Measurements from ENCODE around the gene GDAP2. TPM values are rescaled to one million over a fixed set of nuclear protein-coding genes. Genes with fewer than 3 reads are reported as not detected.

GDAP2 gene
- polyA plus RNA-seq, 2 donors = 2.5 to 4.3 TPM

GRCh38 chr1:117886101-117886795 is 43.2 kb downstream of the GDAP2 start:
- Histone ChIP-seq H3K27ac (ENCODE audit: low read depth in 2 of 2, low read length in 1 of 2) (no peak overlapping the region), H3K4me3 (ENCODE audit: low read depth in 1 of 2, low read length in 2 of 2) (no peak overlapping the region), H3K36me3 (ENCODE audit: control insufficient read depth in 2 of 2, insufficient read depth in 2 of 2, low read length in 1 of 2) (no peaks in the 10 kb centered on the region), H3K4me1 (ENCODE audit: control insufficient read depth in 2 of 2, insufficient read depth in 2 of 2, low read length in 1 of 2) (no peaks in the 10 kb centered on the region), H3K27me3 (ENCODE audit: control insufficient read depth in 1 of 2, insufficient read depth in 2 of 2, low read length in 2 of 2) (no peaks in the 10 kb centered on the region), H3K9me3 (ENCODE audit: control insufficient read depth in 2 of 2, insufficient read depth in 1 of 2, low read depth in 1 of 2, low read length in 1 of 2) (no peaks in the 10 kb centered on the region)
- WGBS, 2 donors = 76 to 78% methylated on average over 2 of the region's 2 CpGs

DNA sequence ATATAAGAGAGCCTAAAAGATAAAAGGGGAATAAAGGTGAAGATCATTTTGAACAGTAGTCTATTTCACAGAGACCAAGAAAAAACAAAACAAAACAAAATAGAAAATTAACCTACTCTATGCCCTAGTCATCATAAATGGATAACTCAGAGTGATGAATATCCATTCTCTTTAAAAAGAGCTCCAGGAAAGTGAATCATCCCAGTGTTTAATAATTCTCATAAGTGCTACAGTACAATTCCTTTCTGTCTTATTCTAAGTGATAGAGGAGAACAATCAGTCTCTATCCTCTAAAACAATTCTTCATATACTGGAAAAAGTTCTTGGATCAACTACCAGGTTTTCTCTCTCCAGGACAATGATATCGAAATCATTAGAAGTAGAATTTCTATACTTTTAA is 45.8 kb downstream of the GDAP2 start:
- H3K36me3 ChIP-seq (ENCODE audit: control insufficient read depth in 2 of 2, insufficient read depth in 2 of 2, low read length in 1 of 2) = peaks cover 5% of the 10 kb centered on the region in 2 donors
- H3K27me3 ChIP-seq (ENCODE audit: control insufficient read depth in 1 of 2, insufficient read depth in 2 of 2, low read length in 2 of 2) = no peaks in the 10 kb centered on the region
- 98 to 100% methylated on average over 1 of the region's 1 CpG for WGBS, 2 donors
- no peaks in the 10 kb centered on the region for H3K9me3 ChIP-seq (ENCODE audit: control insufficient read depth in 2 of 2, insufficient read depth in 1 of 2, low read depth in 1 of 2, low read length in 1 of 2)
- no peak overlapping the region for H3K4me3 ChIP-seq (ENCODE audit: low read depth in 1 of 2, low read length in 2 of 2)
- no peak overlapping the region for H3K27ac ChIP-seq (ENCODE audit: low read depth in 2 of 2, low read length in 1 of 2)
- no peaks in the 10 kb centered on the region for H3K4me1 ChIP-seq (ENCODE audit: control insufficient read depth in 2 of 2, insufficient read depth in 2 of 2, low read length in 1 of 2)

- Histone ChIP-seq H3K4me3 (ENCODE audit: low read depth in 1 of 2, low read length in 2 of 2) (no peak overlapping the region), H3K27ac (ENCODE audit: low read depth in 2 of 2, low read length in 1 of 2) (no peak overlapping the region), H3K27me3 (ENCODE audit: control insufficient read depth in 1 of 2, insufficient read depth in 2 of 2, low read length in 2 of 2) (no peaks in the 10 kb centered on the region), H3K36me3 (ENCODE audit: control insufficient read depth in 2 of 2, insufficient read depth in 2 of 2, low read length in 1 of 2) (peaks cover 9 to 14% of the 10 kb centered on the region in 2 donors), H3K9me3 (ENCODE audit: control insufficient read depth in 2 of 2, insufficient read depth in 1 of 2, low read depth in 1 of 2, low read length in 1 of 2) (peaks cover 0 to 4% of the 10 kb centered on the region in 2 donors), H3K4me1 (ENCODE audit: control insufficient read depth in 2 of 2, insufficient read depth in 2 of 2, low read length in 1 of 2) (no peaks in the 10 kb centered on the region)
- 95 to 98% methylated on average over 1 of the region's 1 CpG for WGBS, 2 donors
Measured at GRCh38 chr1:117879284-117879683, 50.1 kb downstream of the GDAP2 start.

DNA sequence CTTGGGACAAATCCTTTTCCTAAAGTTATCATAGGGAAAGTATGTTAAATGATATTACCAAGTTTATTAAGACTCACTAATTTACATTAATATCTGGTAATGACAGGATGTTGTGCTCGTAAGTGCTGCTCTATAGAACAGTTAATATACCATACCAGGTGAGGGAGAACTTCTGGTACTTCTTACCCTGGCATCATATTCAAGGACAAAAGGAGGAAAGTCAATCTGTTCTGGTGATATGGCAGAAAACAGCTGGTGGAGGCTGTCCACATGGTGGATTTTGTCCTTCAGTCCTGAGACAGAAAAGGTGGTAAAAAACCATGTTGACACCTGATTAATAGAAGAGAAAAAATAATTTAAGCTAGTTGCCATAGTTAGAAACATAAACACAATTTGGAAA is 51.6 kb downstream of the GDAP2 start:
- Histone ChIP-seq H3K9me3 (ENCODE audit: control insufficient read depth in 2 of 2, insufficient read depth in 1 of 2, low read depth in 1 of 2, low read length in 1 of 2) (peaks cover 0 to 4% of the 10 kb centered on the region in 2 donors), H3K27me3 (ENCODE audit: control insufficient read depth in 1 of 2, insufficient read depth in 2 of 2, low read length in 2 of 2) (no peaks in the 10 kb centered on the region), H3K36me3 (ENCODE audit: control insufficient read depth in 2 of 2, insufficient read depth in 2 of 2, low read length in 1 of 2) (peaks cover 9 to 14% of the 10 kb centered on the region in 2 donors), H3K4me3 (ENCODE audit: low read depth in 1 of 2, low read length in 2 of 2) (no peak overlapping the region), H3K4me1 (ENCODE audit: control insufficient read depth in 2 of 2, insufficient read depth in 2 of 2, low read length in 1 of 2) (no peaks in the 10 kb centered on the region), H3K27ac (ENCODE audit: low read depth in 2 of 2, low read length in 1 of 2) (no peak overlapping the region)
- 89 to 96% methylated on average over 1 of the region's 1 CpG for WGBS, 2 donors

- Histone ChIP-seq H3K27me3 (ENCODE audit: control insufficient read depth in 1 of 2, insufficient read depth in 2 of 2, low read length in 2 of 2) (no peaks in the 10 kb centered on the region), H3K9me3 (ENCODE audit: control insufficient read depth in 2 of 2, insufficient read depth in 1 of 2, low read depth in 1 of 2, low read length in 1 of 2) (peaks cover 0 to 4% of the 10 kb centered on the region in 2 donors), H3K4me3 (ENCODE audit: low read depth in 1 of 2, low read length in 2 of 2) (no peak overlapping the region), H3K27ac (ENCODE audit: low read depth in 2 of 2, low read length in 1 of 2) (no peak overlapping the region), H3K4me1 (ENCODE audit: control insufficient read depth in 2 of 2, insufficient read depth in 2 of 2, low read length in 1 of 2) (no peaks in the 10 kb centered on the region), H3K36me3 (ENCODE audit: control insufficient read depth in 2 of 2, insufficient read depth in 2 of 2, low read length in 1 of 2) (peaks cover 9 to 10% of the 10 kb centered on the region in 2 donors)
Measured at GRCh38 chr1:117871013-117871412, 58.4 kb downstream of the GDAP2 start.

DNA sequence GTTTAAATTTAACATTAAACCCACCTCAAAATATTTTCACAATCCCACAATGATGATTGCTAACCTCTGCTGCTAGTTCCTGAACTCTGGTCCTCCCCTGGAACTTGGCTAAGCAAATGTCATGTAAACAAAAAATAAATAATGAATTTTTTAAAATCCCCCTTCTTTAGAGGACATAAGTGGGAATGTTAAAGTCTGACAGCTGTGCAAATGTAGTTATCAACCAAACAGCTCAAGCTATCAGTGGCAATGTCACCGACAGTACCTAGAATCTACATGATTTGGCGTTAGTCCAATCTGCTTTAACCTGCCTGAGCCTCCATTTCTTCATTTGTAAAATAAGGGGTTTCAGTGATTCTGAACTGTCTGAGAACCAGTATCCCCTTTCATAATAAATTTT is 67.7 kb downstream of the GDAP2 start:
- peaks cover 5 to 8% of the 10 kb centered on the region in 2 donors for H3K36me3 ChIP-seq (ENCODE audit: control insufficient read depth in 2 of 2, insufficient read depth in 2 of 2, low read length in 1 of 2)
- H3K4me1 ChIP-seq (ENCODE audit: control insufficient read depth in 2 of 2, insufficient read depth in 2 of 2, low read length in 1 of 2) = no peaks in the 10 kb centered on the region
- no peak overlapping the region for H3K27ac ChIP-seq (ENCODE audit: low read depth in 2 of 2, low read length in 1 of 2)
- 62 to 69% methylated on average over 2 of the region's 2 CpGs for WGBS, 2 donors
- no peak overlapping the region for H3K4me3 ChIP-seq (ENCODE audit: low read depth in 1 of 2, low read length in 2 of 2)
- H3K27me3 ChIP-seq (ENCODE audit: control insufficient read depth in 1 of 2, insufficient read depth in 2 of 2, low read length in 2 of 2) = no peaks in the 10 kb centered on the region
- no peaks in the 10 kb centered on the region for H3K9me3 ChIP-seq (ENCODE audit: control insufficient read depth in 2 of 2, insufficient read depth in 1 of 2, low read depth in 1 of 2, low read length in 1 of 2)

DNA sequence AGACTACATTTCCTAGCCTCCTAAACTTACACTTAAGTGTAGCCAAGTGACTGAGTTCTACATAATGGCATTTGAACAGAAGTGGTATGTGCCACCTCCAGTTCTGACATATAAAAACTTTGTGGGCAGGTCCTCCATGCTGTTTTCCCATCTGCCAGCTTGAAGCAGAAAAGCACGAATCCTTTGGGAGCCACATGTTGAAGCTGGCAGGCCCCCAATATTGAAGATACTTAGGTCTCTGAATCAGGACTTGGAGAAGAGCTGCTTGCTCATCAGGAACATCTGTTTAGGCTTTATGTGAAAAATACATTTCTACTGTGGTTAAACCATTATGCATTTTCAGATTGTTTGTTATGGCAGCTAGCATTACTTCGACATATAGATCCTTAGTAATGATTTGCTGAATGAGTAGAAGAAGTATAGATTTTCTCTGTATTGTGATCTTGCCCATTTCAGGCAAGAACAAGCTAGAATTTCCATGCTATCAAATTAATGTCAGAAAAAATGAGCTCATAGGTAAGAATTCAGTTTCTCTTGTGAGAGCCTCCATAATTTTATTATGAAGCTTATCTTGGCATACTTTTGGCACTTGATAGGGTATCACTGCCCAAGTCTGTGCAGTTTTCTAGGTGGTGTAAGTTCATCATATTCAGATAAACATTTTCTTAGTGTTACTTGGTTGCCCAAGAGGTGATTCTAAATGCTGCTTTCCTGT is 68.4 kb downstream of the GDAP2 start:
- H3K4me3 ChIP-seq (ENCODE audit: low read depth in 1 of 2, low read length in 2 of 2) = no peak overlapping the region
- WGBS, 2 donors = 71 to 82% methylated on average over 2 of the region's 2 CpGs
- H3K4me1 ChIP-seq (ENCODE audit: control insufficient read depth in 2 of 2, insufficient read depth in 2 of 2, low read length in 1 of 2) = no peaks in the 10 kb centered on the region
- H3K27ac ChIP-seq (ENCODE audit: low read depth in 2 of 2, low read length in 1 of 2) = no peak overlapping the region
- H3K27me3 ChIP-seq (ENCODE audit: control insufficient read depth in 1 of 2, insufficient read depth in 2 of 2, low read length in 2 of 2) = no peaks in the 10 kb centered on the region
- H3K36me3 ChIP-seq (ENCODE audit: control insufficient read depth in 2 of 2, insufficient read depth in 2 of 2, low read length in 1 of 2) = peaks cover 2 to 3% of the 10 kb centered on the region in 2 donors
- H3K9me3 ChIP-seq (ENCODE audit: control insufficient read depth in 2 of 2, insufficient read depth in 1 of 2, low read depth in 1 of 2, low read length in 1 of 2) = no peaks in the 10 kb centered on the region

DNA sequence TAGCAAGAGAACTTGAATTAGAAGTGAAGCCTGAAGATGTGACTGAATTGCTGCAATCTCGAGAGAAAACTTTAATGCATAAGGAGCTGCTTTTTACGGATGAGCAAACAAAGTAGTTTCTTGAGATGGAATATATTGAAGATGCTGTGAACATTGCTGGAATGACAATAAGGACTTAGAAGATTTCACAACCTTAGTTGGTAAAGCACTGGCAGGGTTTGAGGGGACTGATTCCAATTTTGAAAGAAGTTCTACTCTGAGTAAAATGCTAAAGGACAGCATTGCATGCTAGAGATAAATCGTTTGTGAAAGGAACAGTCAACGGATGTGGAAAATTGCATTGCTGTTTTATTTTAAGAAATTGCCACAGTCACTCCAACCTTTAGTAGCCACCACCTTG is 69.5 kb downstream of the GDAP2 start:
- Histone ChIP-seq H3K36me3 (ENCODE audit: control insufficient read depth in 2 of 2, insufficient read depth in 2 of 2, low read length in 1 of 2) (no peaks in the 10 kb centered on the region), H3K27ac (ENCODE audit: low read depth in 2 of 2, low read length in 1 of 2) (no peak overlapping the region), H3K4me1 (ENCODE audit: control insufficient read depth in 2 of 2, insufficient read depth in 2 of 2, low read length in 1 of 2) (no peaks in the 10 kb centered on the region), H3K9me3 (ENCODE audit: control insufficient read depth in 2 of 2, insufficient read depth in 1 of 2, low read depth in 1 of 2, low read length in 1 of 2) (no peaks in the 10 kb centered on the region), H3K27me3 (ENCODE audit: control insufficient read depth in 1 of 2, insufficient read depth in 2 of 2, low read length in 2 of 2) (no peaks in the 10 kb centered on the region), H3K4me3 (ENCODE audit: low read depth in 1 of 2, low read length in 2 of 2) (no peak overlapping the region)
- 95 to 96% methylated on average over 4 of the region's 4 CpGs for WGBS, 2 donors

DNA sequence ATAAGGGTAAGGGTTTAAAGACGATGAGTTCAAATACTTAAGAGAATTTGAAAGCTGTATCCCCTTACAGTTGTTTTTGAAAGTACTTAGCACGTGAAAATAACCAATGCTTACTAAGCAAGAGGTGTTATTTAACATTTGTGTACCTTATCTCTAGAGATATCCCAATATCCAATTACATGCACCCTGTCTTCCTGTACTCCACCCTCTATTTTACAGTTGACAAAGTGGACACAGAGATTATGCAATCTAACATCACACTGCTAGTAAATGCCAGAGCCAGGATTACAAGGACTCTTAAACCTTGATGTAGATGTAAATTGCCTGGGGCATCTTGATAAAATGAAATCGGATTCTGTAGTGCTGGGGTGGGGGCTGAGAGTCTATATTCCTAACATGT is 72.0 kb downstream of the GDAP2 start:
- no peaks in the 10 kb centered on the region for H3K27me3 ChIP-seq (ENCODE audit: control insufficient read depth in 1 of 2, insufficient read depth in 2 of 2, low read length in 2 of 2)
- no peaks in the 10 kb centered on the region for H3K36me3 ChIP-seq (ENCODE audit: control insufficient read depth in 2 of 2, insufficient read depth in 2 of 2, low read length in 1 of 2)
- no peaks in the 10 kb centered on the region for H3K4me1 ChIP-seq (ENCODE audit: control insufficient read depth in 2 of 2, insufficient read depth in 2 of 2, low read length in 1 of 2)
- WGBS, 2 donors = 49 to 62% methylated on average over 3 of the region's 3 CpGs
- no peaks in the 10 kb centered on the region for H3K9me3 ChIP-seq (ENCODE audit: control insufficient read depth in 2 of 2, insufficient read depth in 1 of 2, low read depth in 1 of 2, low read length in 1 of 2)
- H3K4me3 ChIP-seq (ENCODE audit: low read depth in 1 of 2, low read length in 2 of 2) = no peak overlapping the region
- no peak overlapping the region for H3K27ac ChIP-seq (ENCODE audit: low read depth in 2 of 2, low read length in 1 of 2)
